Lung (tissue), 12 donors: ENCODE results near the gene C22orf23. TPM values are rescaled to one million over a fixed set of nuclear protein-coding genes. Genes with fewer than 3 reads are reported as not detected.

Source experiments
- ATAC-seq: fragments of 200-7000 bp; cut with Tn5 transposase; one replicate; pipeline ENCODE4 v1.9.1; 2020; ENCODE audit warnings: moderate number of reproducible peaks; ENCODE audit not compliant: insufficient read depth, low FRiP score
- DNase-seq, 3 donors: peaks; one replicate each; pipeline ENCODE4 v3.0.0-alpha.2; 2013 to 2017
- H3K27ac ChIP-seq, 2 donors: one replicate each; pipeline ENCODE4 v1.5.1; 2013; ENCODE audit warnings: mild to moderate bottlenecking in 2 of 2, moderate library complexity in 2 of 2, control low read depth in 1 of 2, inconsistent platforms in 1 of 2, low read depth in 1 of 2, low read length in 1 of 2
- H3K27me3 ChIP-seq, 3 donors: one replicate each; pipeline ENCODE4 v1.5.1; 2013; ENCODE audit warnings: low read length in 2 of 3; ENCODE audit not compliant: control insufficient read depth in 3 of 3, insufficient read depth in 3 of 3
- H3K36me3 ChIP-seq, 4 donors: one replicate each; pipeline ENCODE4 v1.5.1; 2013; ENCODE audit warnings: low read length in 4 of 4, mild to moderate bottlenecking in 1 of 4, moderate library complexity in 1 of 4; ENCODE audit not compliant: control insufficient read depth in 4 of 4, insufficient read depth in 4 of 4
- H3K4me1 ChIP-seq, 5 donors: one replicate each; pipeline ENCODE4 v1.5.1; 2013; ENCODE audit warnings: low read length in 5 of 5, mild to moderate bottlenecking in 2 of 5, moderate library complexity in 1 of 5; ENCODE audit not compliant: control insufficient read depth in 5 of 5, insufficient read depth in 5 of 5
- H3K4me3 ChIP-seq: one replicate; pipeline ENCODE4 v1.5.1; 2013; ENCODE audit warnings: mild to moderate bottlenecking, control low read depth, moderate library complexity
- H3K9ac ChIP-seq, 2 donors: one replicate each; pipeline ENCODE4 v1.5.1; 2013; ENCODE audit warnings: low read length in 2 of 2, control low read depth in 1 of 2; ENCODE audit not compliant: insufficient read depth in 1 of 2
- H3K9me3 ChIP-seq, 4 donors: one replicate each; pipeline ENCODE4 v1.5.1; 2013; ENCODE audit warnings: low read length in 3 of 4, mild to moderate bottlenecking in 1 of 4, moderate library complexity in 1 of 4; ENCODE audit not compliant: control insufficient read depth in 4 of 4, insufficient read depth in 3 of 4
- WGBS, 2 donors: extraction: QIAGEN DNeasy Blood & Tissue Kit; methylation state at CpG; one replicate each; pipeline ENCODE4 v1.1.7; 2013; 5-methylcytosine and 5-hydroxymethylcytosine counted together
- polyA plus RNA-seq, 2 donors: library from polyadenylated mRNA; stranded (reverse); fragments of 200-250 nt; gene quantifications; one replicate each; pipeline ENCODE4 v1.2.1, GENCODE V29; 2013
- total RNA-seq, 2 donors: library from RNA; depleted of rRNA in 1 of 2; stranded (reverse); fragments of >200 nt in 1 of 2; gene quantifications; one replicate each; pipeline ENCODE4 v1.2.1, GENCODE V29; 2014 to 2021
- TF ChIP-seq, protein P1 (sequence below): IDR thresholded peaks from 2 replicates; pipeline ENCODE4 v1.5.1; 2012; ENCODE audit warnings: mild to moderate bottlenecking; ENCODE audit errors: control extremely low read depth, extremely low read depth
- donor health status: control.
- donor health status: control.
- donor health status: Bipolar disorder and iron deficiency.
- donor health status: healthy.
- donor health status: DM: yes; HTN: yes; CAD: no.

The C22orf23 gene
- total and polyA plus RNA-seq, 4 donors, result 1.1 to 4.2 (median 1.5) TPM

DNA sequence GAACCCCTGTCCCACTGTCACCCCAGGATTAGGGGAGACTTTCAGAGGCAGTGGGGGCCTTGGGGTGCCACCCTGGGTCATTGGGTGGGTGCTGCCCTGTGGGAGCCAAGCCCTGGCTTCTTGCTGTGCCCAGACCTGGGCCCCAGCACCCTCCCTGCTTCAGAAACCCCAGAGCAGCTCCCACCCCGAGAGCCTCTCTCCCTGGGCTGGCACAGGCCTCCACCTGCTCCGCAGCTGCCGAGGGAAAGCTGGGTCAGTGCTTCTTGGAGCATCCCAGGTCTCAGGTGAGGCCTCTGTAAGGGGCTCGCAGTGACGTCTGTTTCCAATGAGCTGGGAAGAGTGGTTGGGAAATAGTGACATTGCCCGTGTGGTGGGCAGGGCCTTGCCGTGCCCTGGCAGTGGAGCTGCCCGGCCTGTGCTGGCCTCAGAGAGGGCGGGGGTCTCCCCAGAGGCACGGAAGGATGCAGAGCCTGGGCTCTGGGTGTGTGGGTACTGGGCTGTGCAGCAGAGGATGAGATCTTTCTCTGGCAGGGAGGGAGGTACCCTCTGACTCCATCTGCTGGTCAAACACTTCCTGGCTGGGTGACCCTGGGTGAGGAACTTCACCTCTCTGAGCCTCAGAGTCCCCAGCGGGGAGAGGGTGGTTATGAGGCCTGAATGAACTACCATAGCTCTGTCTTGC, 23.0 kb downstream of the C22orf23 start:
- H3K36me3 ChIP-seq, result peaks cover 8 to 45% (median 12%) of the 10 kb centered on the region in 4 donors
- no peak for DNase-seq
- peak overlapping the region in 1 of 2 donors; percentile 32 for H3K27ac ChIP-seq
- ATAC-seq, result no peak
- 64 to 73% methylated on average over 11 of the region's 11 CpGs for WGBS, 2 donors
- TF ChIP-seq, protein P1, sequence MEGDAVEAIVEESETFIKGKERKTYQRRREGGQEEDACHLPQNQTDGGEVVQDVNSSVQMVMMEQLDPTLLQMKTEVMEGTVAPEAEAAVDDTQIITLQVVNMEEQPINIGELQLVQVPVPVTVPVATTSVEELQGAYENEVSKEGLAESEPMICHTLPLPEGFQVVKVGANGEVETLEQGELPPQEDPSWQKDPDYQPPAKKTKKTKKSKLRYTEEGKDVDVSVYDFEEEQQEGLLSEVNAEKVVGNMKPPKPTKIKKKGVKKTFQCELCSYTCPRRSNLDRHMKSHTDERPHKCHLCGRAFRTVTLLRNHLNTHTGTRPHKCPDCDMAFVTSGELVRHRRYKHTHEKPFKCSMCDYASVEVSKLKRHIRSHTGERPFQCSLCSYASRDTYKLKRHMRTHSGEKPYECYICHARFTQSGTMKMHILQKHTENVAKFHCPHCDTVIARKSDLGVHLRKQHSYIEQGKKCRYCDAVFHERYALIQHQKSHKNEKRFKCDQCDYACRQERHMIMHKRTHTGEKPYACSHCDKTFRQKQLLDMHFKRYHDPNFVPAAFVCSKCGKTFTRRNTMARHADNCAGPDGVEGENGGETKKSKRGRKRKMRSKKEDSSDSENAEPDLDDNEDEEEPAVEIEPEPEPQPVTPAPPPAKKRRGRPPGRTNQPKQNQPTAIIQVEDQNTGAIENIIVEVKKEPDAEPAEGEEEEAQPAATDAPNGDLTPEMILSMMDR, result peak; percentile 3
- peaks cover 0 to under 1% (median 0%) of the 10 kb centered on the region in 3 donors for H3K27me3 ChIP-seq
- no peak overlapping the region for H3K9ac ChIP-seq
- peaks cover 0 to 21% (median 11%) of the 10 kb centered on the region in 5 donors for H3K4me1 ChIP-seq
- H3K9me3 ChIP-seq, result no peaks in the 10 kb centered on the region
- no peak overlapping the region for H3K4me3 ChIP-seq

DNA sequence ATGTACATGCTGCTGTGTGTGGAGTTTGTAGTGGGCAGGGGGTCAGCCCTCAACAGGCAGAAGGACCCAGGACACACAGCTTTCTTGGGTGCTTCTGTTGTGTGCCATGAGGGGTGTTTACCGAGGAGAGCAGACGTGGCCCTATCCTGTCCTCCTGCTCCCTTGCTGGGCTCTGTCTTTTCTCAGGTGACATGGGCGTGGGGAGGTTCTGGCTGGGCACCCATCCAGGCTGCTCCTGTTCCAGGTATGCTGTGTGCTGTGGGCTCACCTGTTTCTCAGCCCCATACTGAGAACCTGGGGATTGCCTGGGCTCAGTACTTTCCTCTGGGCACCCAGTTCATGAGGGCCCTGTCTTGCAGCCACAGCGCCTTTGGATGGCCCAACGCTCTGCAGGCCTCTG, 24.0 kb downstream of the C22orf23 start:
- Histone ChIP-seq H3K4me3 (no peak overlapping the region), H3K4me1 (peaks cover 0 to 21% (median 11%) of the 10 kb centered on the region in 5 donors), H3K9ac (no peak overlapping the region), H3K27ac (peak overlapping the region in 1 of 2 donors; percentile 20), H3K36me3 (peaks cover 8 to 55% (median 14%) of the 10 kb centered on the region in 4 donors), H3K9me3 (no peaks in the 10 kb centered on the region), H3K27me3 (peaks cover 0 to 6% (median 0%) of the 10 kb centered on the region in 3 donors)
- DNase-seq (no peak), ATAC-seq (no peak)
- WGBS, 2 donors, result 87 to 93% methylated on average over 5 of the region's 5 CpGs
- TF ChIP-seq, protein P1, result no peak

DNA sequence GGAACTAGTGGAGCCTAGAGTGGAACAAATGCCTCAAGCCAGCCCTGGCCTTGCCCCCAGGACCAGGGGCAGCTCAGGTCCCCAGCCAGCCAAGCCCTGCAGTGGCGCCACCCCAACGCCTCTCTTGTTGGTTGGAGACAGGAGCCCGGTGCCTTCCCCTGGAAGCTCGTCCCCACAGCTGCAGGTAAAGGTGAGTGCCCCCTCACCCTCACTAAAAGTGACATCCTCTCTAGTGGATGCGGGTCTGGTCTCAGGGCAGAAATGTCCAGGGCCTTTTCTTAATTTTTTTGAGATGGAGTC, 25.8 kb downstream of the C22orf23 start:
- H3K4me3 ChIP-seq, result no peak overlapping the region
- WGBS, 2 donors, result 98 to 99% methylated on average over 5 of the region's 5 CpGs

More for the DNA sequence above, 25.8 kb downstream of the C22orf23 start:
- Histone ChIP-seq H3K9ac (no peak overlapping the region), H3K27ac (no peak overlapping the region), H3K4me1 (peaks cover 0 to 7% (median 0%) of the 10 kb centered on the region in 5 donors), H3K9me3 (no peaks in the 10 kb centered on the region), H3K36me3 (peaks cover 10 to 54% (median 15%) of the 10 kb centered on the region in 4 donors), H3K27me3 (peaks cover 0 to 6% (median 0%) of the 10 kb centered on the region in 3 donors)
- TF ChIP-seq, protein P1, result no peak
- no peak for DNase-seq
- no peak for ATAC-seq
